VCaP (cell line): Measurements from ENCODE around the gene LPP.

ENCODE experiments used
- H3K27ac ChIP-seq: fragments of 450-650 bp; 2 replicates; pipeline ENCODE4 v1.5.1; 2017
- TF ChIP-seq, protein P1 (sequence below): fragments of 450-650 bp; conservative IDR thresholded peaks from 2 replicates; pipeline ENCODE4 v1.5.1; 2017; ENCODE audit warnings: mild to moderate bottlenecking, moderate library complexity

The LPP gene

DNA sequence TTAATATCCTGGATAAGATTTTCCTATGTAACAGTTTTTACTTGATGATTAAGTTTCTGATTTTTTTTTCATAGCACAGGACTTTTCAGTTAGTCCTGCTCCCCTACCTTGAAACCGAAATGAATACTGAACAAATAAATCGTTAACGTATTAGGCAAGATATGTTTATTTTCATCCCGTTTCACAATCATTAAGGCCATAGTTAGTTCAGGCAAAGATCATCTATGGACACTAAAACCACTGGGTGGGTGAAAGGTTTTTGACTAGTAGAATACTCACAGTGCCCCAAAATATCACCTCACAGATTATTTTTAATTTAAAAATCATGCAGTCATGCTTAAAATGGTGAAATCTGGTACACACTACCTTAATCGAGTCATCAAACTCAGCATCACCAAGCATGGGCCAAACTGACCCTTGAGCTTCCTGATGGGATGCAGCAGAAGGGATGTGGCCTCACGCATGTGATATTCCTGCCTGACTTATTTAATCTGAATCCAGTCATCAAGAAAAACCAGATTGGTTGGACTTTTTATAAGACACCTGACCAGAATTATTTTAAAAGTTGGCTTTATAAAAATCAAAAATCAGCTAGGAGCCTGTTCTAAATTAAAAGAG lies 365.0 kb downstream of the LPP start:
- TF ChIP-seq, protein P1, sequence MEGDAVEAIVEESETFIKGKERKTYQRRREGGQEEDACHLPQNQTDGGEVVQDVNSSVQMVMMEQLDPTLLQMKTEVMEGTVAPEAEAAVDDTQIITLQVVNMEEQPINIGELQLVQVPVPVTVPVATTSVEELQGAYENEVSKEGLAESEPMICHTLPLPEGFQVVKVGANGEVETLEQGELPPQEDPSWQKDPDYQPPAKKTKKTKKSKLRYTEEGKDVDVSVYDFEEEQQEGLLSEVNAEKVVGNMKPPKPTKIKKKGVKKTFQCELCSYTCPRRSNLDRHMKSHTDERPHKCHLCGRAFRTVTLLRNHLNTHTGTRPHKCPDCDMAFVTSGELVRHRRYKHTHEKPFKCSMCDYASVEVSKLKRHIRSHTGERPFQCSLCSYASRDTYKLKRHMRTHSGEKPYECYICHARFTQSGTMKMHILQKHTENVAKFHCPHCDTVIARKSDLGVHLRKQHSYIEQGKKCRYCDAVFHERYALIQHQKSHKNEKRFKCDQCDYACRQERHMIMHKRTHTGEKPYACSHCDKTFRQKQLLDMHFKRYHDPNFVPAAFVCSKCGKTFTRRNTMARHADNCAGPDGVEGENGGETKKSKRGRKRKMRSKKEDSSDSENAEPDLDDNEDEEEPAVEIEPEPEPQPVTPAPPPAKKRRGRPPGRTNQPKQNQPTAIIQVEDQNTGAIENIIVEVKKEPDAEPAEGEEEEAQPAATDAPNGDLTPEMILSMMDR: no peak
- H3K27ac ChIP-seq: no peak overlapping the region

DNA sequence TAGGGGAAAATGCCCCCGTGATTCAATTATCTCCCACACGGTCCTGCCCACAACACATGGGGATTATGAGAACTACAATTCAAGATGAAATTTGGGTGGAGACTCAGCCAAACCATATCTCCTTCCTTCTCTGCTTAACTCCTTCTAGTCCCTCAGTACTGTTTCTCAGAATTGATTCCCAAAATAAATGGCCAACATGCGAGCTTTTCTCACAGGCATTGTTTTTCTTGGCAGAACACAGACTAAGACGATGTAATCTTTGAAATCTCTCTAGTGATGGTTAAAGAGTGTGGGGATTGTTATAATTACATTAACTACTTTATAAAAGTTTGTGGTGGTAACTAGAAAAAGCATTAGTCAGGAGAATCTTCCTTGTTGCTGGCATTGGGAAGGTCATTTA lies 366.5 kb downstream of the LPP start:
- peak overlapping the region; percentile 44 for H3K27ac ChIP-seq
- TF ChIP-seq, protein P1: no peak

DNA sequence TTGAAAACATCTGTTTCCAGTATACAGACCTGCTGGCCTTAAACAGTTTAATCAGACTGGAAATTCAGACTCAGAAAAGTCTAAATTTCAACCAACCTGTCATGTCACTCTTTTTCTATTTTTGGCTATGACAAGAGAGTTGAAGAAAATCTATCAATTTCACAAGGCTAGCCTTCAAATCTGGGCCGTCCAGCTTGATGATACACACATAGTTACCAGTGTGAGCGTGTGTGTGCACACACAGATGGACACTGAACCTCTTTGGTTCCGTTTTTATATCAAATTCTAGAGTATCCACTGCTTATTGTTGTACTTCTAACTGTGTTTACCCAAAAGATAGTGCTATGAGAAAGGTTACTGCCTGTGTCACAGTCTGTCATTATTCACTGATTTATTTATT lies 368.2 kb downstream of the LPP start:
- TF ChIP-seq, protein P1: no peak
- no peak overlapping the region for H3K27ac ChIP-seq

DNA sequence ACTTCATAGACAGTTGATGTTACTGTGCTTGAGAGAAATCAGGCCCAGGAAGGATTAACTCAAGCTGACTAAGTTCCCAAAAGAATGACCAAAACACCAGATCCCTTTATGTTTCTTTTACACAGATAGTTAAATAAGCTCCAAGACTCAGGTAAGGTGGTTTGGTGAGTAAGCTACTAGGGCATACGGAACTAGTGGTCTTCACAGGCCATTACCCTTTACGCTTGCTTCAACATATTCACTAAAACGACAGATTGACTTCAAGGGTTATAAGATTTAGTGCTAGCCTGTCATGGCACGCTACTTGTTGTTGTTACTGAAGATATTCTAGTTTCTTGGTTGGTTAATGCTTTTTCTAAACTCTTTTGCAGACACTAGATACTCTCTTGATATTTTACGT lies 369.3 kb downstream of the LPP start:
- TF ChIP-seq, protein P1: no peak
- no peak overlapping the region for H3K27ac ChIP-seq

DNA sequence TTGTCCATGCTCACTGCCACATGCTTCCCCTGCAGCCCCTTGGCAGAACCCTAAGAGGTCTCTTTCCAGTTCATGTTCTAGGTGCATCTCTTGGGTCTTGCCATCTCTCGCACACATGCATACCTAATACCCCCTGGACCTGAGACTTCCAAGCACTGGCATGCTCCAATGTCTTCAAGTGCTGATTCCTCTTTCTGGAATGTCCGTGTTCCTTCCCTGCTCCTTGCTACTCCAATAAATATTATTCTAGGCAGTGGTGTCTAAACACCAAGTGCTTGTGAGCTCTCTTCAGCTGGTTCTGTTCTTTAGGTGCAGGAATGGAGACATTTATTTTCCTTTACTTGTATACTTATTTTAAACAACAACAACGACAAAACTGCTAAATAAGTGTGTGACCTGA lies 370.1 kb downstream of the LPP start:
- H3K27ac ChIP-seq: no peak overlapping the region
- TF ChIP-seq, protein P1: no peak

DNA sequence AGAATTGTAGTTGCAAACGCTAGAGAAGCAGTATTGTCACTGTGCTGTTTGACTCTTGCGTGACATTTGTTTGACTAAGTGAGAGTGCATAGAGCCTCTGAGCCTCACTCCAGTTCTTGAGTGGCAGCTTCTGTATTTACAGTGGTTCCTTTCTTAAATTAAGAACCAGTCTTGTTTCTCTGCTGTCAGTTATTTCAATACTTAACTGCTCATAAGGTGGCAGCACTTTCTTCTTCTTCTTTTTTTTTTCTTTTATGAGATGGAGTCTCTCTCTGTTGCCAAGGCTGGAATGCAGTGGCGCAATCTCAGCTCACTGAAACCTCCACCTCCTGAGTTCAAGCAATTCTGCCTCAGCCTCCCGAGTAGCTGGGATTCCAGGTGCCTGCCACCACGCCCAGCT lies 372.1 kb downstream of the LPP start:
- H3K27ac ChIP-seq: 0 out of 2 replicates have a peak overlapping the region, but pooled peaks have one; percentile 24
- TF ChIP-seq, protein P1: peak; percentile 34

DNA sequence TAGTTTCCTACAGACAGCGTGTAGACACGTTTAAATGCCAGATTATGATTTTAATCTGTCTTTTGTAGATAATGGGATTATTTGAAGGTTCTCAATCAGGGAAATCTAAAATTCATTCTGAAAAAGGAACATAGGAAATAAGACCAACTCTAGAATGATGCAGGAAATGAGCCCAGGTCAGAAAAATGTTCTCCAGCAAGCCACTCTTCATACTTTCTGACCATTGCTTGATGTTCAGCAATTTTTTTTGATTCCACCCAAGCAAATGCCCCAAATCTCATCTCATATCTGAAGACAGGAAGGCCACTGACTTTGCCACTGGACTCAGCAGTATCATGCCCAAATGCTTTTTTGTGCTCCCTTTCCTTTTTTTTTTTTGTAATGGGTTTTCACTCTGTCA lies 373.4 kb downstream of the LPP start:
- H3K27ac ChIP-seq: peak overlapping the region; percentile 53; the same call in 1 of the 2 replicates
- TF ChIP-seq, protein P1: no peak
